Activated B cell treated with CpG ODN at 0.5 μM for 24 hours (primary cell): Measurements from ENCODE around the gene MICOS13. TPM values are rescaled to one million over a fixed set of nuclear protein-coding genes. Genes with fewer than 3 reads are reported as not detected.

ENCODE experiments used
- ATAC-seq: fragments of 200-7000 bp; cut with Tn5 transposase; one replicate; pipeline ENCODE4 v1.10.0; 2021; ENCODE audit warnings: low read depth, mild to moderate bottlenecking, moderate library complexity
- CTCF ChIA-PET: fragments of 350-600 bp; sonication (Branson Sonifier 250); formaldehyde crosslinking; loops from one replicate; lab custom pipeline; 2021; ENCODE audit warnings: antibody characterized with exemption; lab: Charles Lee
- POLR2A ChIA-PET: fragments of 350-600 bp; sonication (Branson Sonifier 250); formaldehyde crosslinking; loops from one replicate; lab custom pipeline; 2021; ENCODE audit warnings: antibody characterized with exemption; lab: Charles Lee
- DNase-seq: peaks from one replicate; pipeline ENCODE4 v3.0.0; 2022
- H3K27ac Mint-ChIP-seq: one replicate; pipeline ENCODE4 v1.8.0; 2020; ENCODE audit warnings: mixed read lengths
- H3K27me3 Mint-ChIP-seq: one replicate; pipeline ENCODE4 v1.8.0; 2021; ENCODE audit warnings: mixed read lengths
- H3K36me3 Mint-ChIP-seq: one replicate; pipeline ENCODE4 v1.8.0; 2021; ENCODE audit warnings: low read depth, mixed read lengths
- H3K4me1 Mint-ChIP-seq: one replicate; pipeline ENCODE4 v1.8.0; 2021; ENCODE audit warnings: mixed read lengths
- H3K4me3 Mint-ChIP-seq: one replicate; pipeline ENCODE4 v1.8.0; 2020; ENCODE audit warnings: mild to moderate bottlenecking, mixed read lengths
- H3K9me3 Mint-ChIP-seq: one replicate; pipeline ENCODE4 v1.8.0; 2020; ENCODE audit warnings: mixed read lengths
- intact Hi-C: fragments of 100-400 bp; cut with micrococcal nuclease; formaldehyde crosslinking; loops from one replicate; pipeline ENCODE4 v1.15.1; 2024
- total RNA-seq: library from RNA; stranded (reverse); gene quantifications from 2 replicates; pipeline ENCODE4 v1.2.3, GENCODE V29; 2022
- TF ChIP-seq, protein P1 (sequence below): fragments of 200-600 bp; IDR thresholded peaks from one replicate; pipeline ENCODE4 v1.8.0; 2022; ENCODE audit warnings: antibody characterized with exemption, mild to moderate bottlenecking

The MICOS13 gene, protein sequence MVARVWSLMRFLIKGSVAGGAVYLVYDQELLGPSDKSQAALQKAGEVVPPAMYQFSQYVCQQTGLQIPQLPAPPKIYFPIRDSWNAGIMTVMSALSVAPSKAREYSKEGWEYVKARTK
- 58.0 and 60.8 TPM in 2 replicates for total RNA-seq

DNA sequence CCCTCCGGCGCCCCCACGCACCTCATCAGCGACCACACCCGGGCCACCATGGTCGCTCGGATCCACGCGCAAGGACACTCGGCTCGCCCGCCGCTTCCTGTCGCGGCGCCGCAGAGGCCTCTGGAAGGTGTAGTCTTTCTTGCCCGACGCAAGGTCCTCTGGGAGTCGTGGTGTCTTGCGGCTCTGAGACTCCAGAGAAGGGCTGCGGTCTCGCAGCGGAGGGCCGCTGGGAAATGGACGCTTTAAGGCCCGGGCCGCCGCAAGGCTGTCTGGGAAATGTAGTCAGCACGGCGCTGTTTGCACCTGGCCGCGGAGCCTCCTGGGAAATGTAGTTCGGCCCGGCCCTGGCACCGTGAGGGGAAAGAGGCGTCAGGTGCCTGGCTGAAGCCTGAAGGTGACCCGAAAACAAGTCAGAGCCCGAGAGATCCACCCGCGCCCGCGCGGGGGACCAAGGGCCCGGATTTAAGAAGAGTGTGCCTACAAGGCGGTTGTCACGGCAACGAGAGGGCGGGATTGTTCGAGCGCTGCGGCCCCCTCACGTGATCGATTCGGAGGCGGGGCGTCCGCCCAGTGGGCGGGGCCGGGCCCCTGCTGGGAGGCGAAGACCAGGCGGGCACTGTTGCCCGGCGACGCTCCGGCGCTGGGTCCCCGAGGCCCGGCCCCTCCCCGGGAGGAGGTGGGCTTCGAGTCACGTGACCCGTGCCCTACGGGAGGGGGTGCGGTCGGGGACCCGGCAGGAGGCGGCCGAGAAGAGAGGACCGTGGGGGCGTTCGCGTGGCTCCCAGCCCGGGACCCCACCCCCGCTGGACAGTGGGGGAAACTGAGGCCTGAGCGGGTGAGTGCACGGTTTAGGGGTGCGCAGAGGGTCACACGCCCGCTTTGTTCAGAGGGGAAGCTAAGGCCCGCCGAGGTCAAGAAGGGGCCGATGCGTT lies at the start of gene MICOS13, which contains the start of gene HSD11B1L:
Gene MICOS13, minus strand, starts transcription at position 80 of the 932 bp plus-strand sequence. Its CDS starts 30 bp downstream, at position 50.
Gene HSD11B1L, plus strand, starts transcription at position 591 of the 932 bp plus-strand sequence. CDS start 3,806 bp downstream, outside the sequence.
- Mint-ChIP-seq H3K36me3 (peaks cover 12% of the 10 kb centered on the region), H3K9me3 (no peaks in the 10 kb centered on the region), H3K27me3 (peaks cover 2% of the 10 kb centered on the region), H3K27ac (peak within 1 kb of the TSS; percentile 100), H3K4me1 (peaks cover 28% of the 10 kb centered on the region), H3K4me3 (peak within 1 kb of the TSS; percentile 96)
- intact Hi-C loops, result loop anchor here (1.0 to 5.0 kb wide), 5 partner anchors 10 to 1918 kb away; partner anchors contain the start of genes APBA3, CATSPERD, LONP1 and MRPL54
- POLR2A ChIA-PET, result interaction anchor here (2.3 kb wide), 1 partner anchor 58 kb away, joined by 13 read pairs; the partner anchor contains the start of genes SAFB and SAFB2
- CTCF ChIA-PET, result no interaction called here
- TF ChIP-seq, protein P1, sequence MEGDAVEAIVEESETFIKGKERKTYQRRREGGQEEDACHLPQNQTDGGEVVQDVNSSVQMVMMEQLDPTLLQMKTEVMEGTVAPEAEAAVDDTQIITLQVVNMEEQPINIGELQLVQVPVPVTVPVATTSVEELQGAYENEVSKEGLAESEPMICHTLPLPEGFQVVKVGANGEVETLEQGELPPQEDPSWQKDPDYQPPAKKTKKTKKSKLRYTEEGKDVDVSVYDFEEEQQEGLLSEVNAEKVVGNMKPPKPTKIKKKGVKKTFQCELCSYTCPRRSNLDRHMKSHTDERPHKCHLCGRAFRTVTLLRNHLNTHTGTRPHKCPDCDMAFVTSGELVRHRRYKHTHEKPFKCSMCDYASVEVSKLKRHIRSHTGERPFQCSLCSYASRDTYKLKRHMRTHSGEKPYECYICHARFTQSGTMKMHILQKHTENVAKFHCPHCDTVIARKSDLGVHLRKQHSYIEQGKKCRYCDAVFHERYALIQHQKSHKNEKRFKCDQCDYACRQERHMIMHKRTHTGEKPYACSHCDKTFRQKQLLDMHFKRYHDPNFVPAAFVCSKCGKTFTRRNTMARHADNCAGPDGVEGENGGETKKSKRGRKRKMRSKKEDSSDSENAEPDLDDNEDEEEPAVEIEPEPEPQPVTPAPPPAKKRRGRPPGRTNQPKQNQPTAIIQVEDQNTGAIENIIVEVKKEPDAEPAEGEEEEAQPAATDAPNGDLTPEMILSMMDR, result no peak
- DNase-seq (peak; percentile 100), ATAC-seq (peak; percentile 92)

DNA sequence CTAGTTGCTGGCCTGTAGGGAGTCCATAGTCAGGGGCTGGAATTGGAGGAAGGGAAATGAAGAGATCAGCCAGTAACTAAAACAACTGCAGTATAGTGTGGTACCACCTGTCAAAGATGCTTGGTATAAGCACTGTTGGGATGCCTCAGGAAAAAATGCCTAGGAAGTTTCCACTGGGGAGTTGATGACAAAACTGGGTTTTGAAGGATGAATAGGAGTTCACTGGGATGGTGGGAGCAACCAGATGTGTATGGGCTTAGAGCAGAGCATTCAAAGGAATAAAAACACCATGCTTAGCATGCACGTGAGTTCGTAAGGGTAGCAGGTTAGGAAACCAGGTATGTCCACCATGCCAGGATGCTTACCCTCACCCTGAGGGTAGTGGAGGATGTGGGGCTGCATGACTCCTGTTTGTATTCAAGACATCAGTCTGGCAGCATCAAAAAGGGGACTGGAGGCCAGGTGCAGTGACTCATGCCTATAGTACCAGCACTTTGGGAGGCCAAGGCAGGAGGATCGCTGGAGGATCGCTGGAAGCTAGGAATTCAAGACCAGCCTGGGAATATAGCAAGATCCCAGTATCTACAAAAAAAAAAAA lies 47.2 kb upstream of the MICOS13 start:
- Mint-ChIP-seq H3K4me1 (no peaks in the 10 kb centered on the region), H3K36me3 (no peaks in the 10 kb centered on the region), H3K4me3 (no peak overlapping the region), H3K27me3 (peaks cover 9% of the 10 kb centered on the region), H3K9me3 (no peaks in the 10 kb centered on the region), H3K27ac (no peak overlapping the region)
- intact Hi-C loops, result loop anchor here (10.0 kb wide), 1 partner anchor 697 kb away; the partner anchor contains the start of gene KHSRP
- POLR2A ChIA-PET, result no interaction called here
- DNase-seq, result no peak
- TF ChIP-seq, protein P1, result no peak
- CTCF ChIA-PET, result no interaction called here
- ATAC-seq, result no peak

DNA sequence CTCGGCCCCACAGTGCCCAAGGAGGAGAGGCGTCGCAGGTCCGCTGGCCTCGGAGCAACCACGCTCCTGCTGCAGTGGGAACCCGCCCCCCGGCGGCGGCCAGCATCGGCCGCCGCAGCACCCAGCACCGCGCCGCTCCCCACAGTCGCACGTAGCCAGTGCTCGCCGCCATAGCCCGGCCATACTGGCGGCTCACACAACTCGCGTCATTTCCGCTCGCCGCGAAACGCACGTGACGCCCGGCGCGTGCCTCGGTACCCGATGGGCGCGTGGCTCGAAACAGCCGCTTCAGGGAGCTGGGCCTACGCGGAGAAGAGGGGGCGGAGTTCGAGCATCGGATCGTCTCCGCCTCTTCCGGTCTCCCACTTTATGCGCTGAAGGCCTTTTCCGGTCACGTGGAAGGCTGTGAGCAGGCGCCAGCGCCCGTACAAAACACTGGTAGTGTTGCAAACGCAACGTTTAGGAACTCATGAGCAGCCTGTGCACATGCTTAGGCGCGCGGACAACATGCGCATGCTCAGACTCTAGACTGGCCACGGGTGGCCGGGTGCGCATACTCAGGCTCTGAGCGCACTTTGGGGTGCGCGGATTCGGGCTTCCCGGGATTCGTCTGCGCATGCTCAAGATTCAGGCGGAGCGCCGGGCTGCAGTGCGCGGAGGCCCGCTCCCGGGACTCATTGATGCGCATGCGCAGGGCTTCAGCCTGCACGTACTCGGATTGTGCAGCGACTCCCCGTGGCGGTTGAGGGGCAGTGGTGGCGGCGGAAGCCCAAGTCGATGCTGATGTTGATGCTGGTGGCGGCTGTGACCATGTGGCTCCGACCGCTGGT lies 39.9 kb upstream of the MICOS13 start, which contains the start of the genes CATSPERD and LONP1:
Gene CATSPERD, plus strand, starts transcription at position 677 of the 830 bp plus-strand sequence. Its CDS starts 101 bp downstream, at position 778.
Gene LONP1, minus strand, starts transcription at position 186 of the 830 bp plus-strand sequence. Its CDS starts 14 bp downstream, at position 172.
- peak; percentile 94 for DNase-seq
- Mint-ChIP-seq H3K27ac (peak within 1 kb of the TSS; percentile 93), H3K27me3 (peaks cover 4% of the 10 kb centered on the region), H3K4me1 (peaks cover 27% of the 10 kb centered on the region), H3K9me3 (no peaks in the 10 kb centered on the region), H3K36me3 (peaks cover 17% of the 10 kb centered on the region), H3K4me3 (peak within 1 kb of the TSS; percentile 89)
- peak; percentile 87 for ATAC-seq
- TF ChIP-seq, protein P1, result no peak
- POLR2A ChIA-PET, result interaction anchor here (0.5 to 6.5 kb wide), 15 partner anchors 10 to 1349 kb away, joined by 3 to 102 read pairs (median 7); partner anchors contain the start of genes DUS3L, KDM4B, NDUFA11 and RPL36
- CTCF ChIA-PET, result interaction anchor here (1.2 kb wide), 1 partner anchor 31 kb away, joined by 5 read pairs; no protein-coding TSS in a partner anchor
- intact Hi-C loops, result loop anchor here (1.0 to 10.0 kb wide), 7 partner anchors 30 to 705 kb away; partner anchors contain the start of genes KHSRP, MICOS13, RPL36 and SAFB2

GRCh38 chr19:5719274-5719960 lies 39.1 kb upstream of the MICOS13 start:
- Mint-ChIP-seq H3K36me3 (peaks cover 17% of the 10 kb centered on the region), H3K9me3 (no peaks in the 10 kb centered on the region), H3K27ac (peak overlapping the region; percentile 93), H3K4me1 (peaks cover 27% of the 10 kb centered on the region), H3K4me3 (peak overlapping the region; percentile 89), H3K27me3 (no peaks in the 10 kb centered on the region)
- intact Hi-C loops, result no loop called here
- no peak for DNase-seq
- ChIA-PET POLR2A (interaction anchor here (0.6 to 6.5 kb wide), 12 partner anchors 9 to 1350 kb away, joined by 3 to 102 read pairs (median 8); partner anchors contain the start of genes DUS3L, NDUFA11, RPL36 and SAFB), CTCF (no interaction called here)
- no peak for ATAC-seq
- TF ChIP-seq, protein P1, result no peak
